UCSD-AML1 (cell line): ENCODE results near the gene SLC12A8.

Experiments used
- DNase-seq: peaks from one replicate; lab custom pipeline; 2025; ENCODE audit not compliant: unreplicated experiment; lab: John Stamatoyannopoulos, UW

SLC12A8 gene

GRCh38 chr3:125033616-125034015 is 178.9 kb downstream of the SLC12A8 start:
- no peak for DNase-seq

- no peak for DNase-seq
Observed at GRCh38 chr3:125033135-125033534, 179.4 kb downstream of the SLC12A8 start.

- DNase-seq = no peak
Observed at GRCh38 chr3:125032683-125033082, 179.9 kb downstream of the SLC12A8 start.
